HepG2 (cell line): Measurements from ENCODE around the gene CCL23. TPM values are rescaled to one million over a fixed set of nuclear protein-coding genes. Genes with fewer than 3 reads are reported as not detected.
A peak's percentile ranks its signal among the peaks of the same experiment; 100 is the strongest.

Experiments used
- AGO1 ChIP-seq: fragments of 200-400 bp; formaldehyde crosslinking; IDR thresholded peaks from 2 replicates; pipeline ENCODE4 v1.6.1; 2017; ENCODE audit warnings: mild to moderate bottlenecking, low read depth, low read length, moderate library complexity; ENCODE audit not compliant: poor library complexity, severe bottlenecking
- ARID3A ChIP-seq: IDR thresholded peaks from 2 replicates; pipeline ENCODE4 v1.6.1; 2012; ENCODE audit warnings: low read depth, low read length, improper control_type of control experiment
- BCL6 ChIP-seq: IDR thresholded peaks from 2 replicates; pipeline ENCODE4 v1.6.1; 2016; ENCODE audit warnings: missing genetic modification reagents, missing compliant biosample characterization
- DZIP1 ChIP-seq: sonication (generic); formaldehyde crosslinking; IDR thresholded peaks from 2 replicates; pipeline ENCODE4 v1.5.0; 2020; ENCODE audit warnings: mild to moderate bottlenecking, missing genetic modification reagents
- E2F1 ChIP-seq: sonication (generic); formaldehyde crosslinking; IDR thresholded peaks from 2 replicates; pipeline ENCODE4 v1.5.0; 2020; ENCODE audit warnings: missing genetic modification reagents
- FOXA3 ChIP-seq: IDR thresholded peaks from 2 replicates; pipeline ENCODE4 v1.6.1; 2016; ENCODE audit warnings: missing genetic modification reagents, missing compliant biosample characterization
- GPN1 ChIP-seq: sonication (generic); formaldehyde crosslinking; IDR thresholded peaks from 2 replicates; pipeline ENCODE4 v1.5.1; 2020; ENCODE audit warnings: missing genetic modification reagents, borderline replicate concordance
- JUN ChIP-seq: sonication (generic); formaldehyde crosslinking; IDR thresholded peaks from 2 replicates; pipeline ENCODE4 v1.4.0; 2020; ENCODE audit warnings: mild to moderate bottlenecking, missing genetic modification reagents
- MEIS1 ChIP-seq: sonication (generic); formaldehyde crosslinking; IDR thresholded peaks from 2 replicates; pipeline ENCODE4 v1.9.0; 2021; ENCODE audit warnings: mild to moderate bottlenecking, missing genetic modification reagents, moderate library complexity, borderline replicate concordance
- MNT ChIP-seq: fragments of 450-650 bp; IDR thresholded peaks from 2 replicates; pipeline ENCODE4 v1.6.1; 2016
- SRSF1 ChIP-seq: fragments of 200-400 bp; formaldehyde crosslinking; optimal IDR thresholded peaks from 2 replicates; pipeline ENCODE3; 2017; ENCODE audit warnings: mild to moderate bottlenecking, low read depth, low read length, moderate library complexity
- ZBTB37 ChIP-seq: sonication (generic); formaldehyde crosslinking; IDR thresholded peaks from 2 replicates; pipeline ENCODE4 v1.4.0; 2020; ENCODE audit warnings: mild to moderate bottlenecking, missing genetic modification reagents
- ZNF276 ChIP-seq: sonication (generic); formaldehyde crosslinking; IDR thresholded peaks from 2 replicates; pipeline ENCODE4 v1.4.0; 2020; ENCODE audit warnings: mild to moderate bottlenecking, low read depth, missing genetic modification reagents
- ZNF33B ChIP-seq: sonication (generic); formaldehyde crosslinking; IDR thresholded peaks from 2 replicates; pipeline ENCODE4 v1.5.1; 2020; ENCODE audit warnings: mild to moderate bottlenecking, missing genetic modification reagents
- ZNF431 ChIP-seq: sonication (generic); formaldehyde crosslinking; IDR thresholded peaks from 2 replicates; pipeline ENCODE4 v1.9.0; 2022; ENCODE audit warnings: missing genetic modification reagents, low read depth, mild to moderate bottlenecking, borderline replicate concordance
- ZNF546 ChIP-seq: sonication (generic); formaldehyde crosslinking; conservative IDR thresholded peaks from 2 replicates; pipeline ENCODE4 v1.8.1; 2023; ENCODE audit warnings: mild to moderate bottlenecking, missing genetic modification reagents
- ZNF790 ChIP-seq: sonication (generic); formaldehyde crosslinking; IDR thresholded peaks from 2 replicates; pipeline ENCODE4 v1.8.0; 2022; ENCODE audit warnings: missing genetic modification reagents, mild to moderate bottlenecking, borderline replicate concordance
- ZNF879 ChIP-seq: sonication (generic); formaldehyde crosslinking; IDR thresholded peaks from 2 replicates; pipeline ENCODE4 v1.8.1; 2023; ENCODE audit warnings: missing genetic modification reagents
- ZSCAN9 ChIP-seq: IDR thresholded peaks from 2 replicates; pipeline ENCODE4 v1.6.1; 2016; ENCODE audit warnings: borderline replicate concordance
- polyA plus RNA-seq, 8 experiments: library from polyadenylated mRNA; depleted of rRNA in 3 of 8; stranded (reverse) in 7 of 8; unstranded in 1 of 8; fragments of >200 nt; fragmentation: Illumina TruSeq in 4 of 8; extraction: Trizol in 4 of 8; gene quantifications; 2 replicates each; pipeline versions ENCODE4 v1.2.1 to v1.2.3, GENCODE V29; 2011 to 2016; ENCODE audit warnings: low read depth in 4 of 8, missing spikeins in 1 of 8, mixed read lengths in 1 of 8; ENCODE audit not compliant: insufficient read depth in 1 of 8
- total RNA-seq, 5 experiments: library from RNA; depleted of rRNA; stranded (reverse); fragments of >200 nt; fragmentation: Illumina TruSeq; extraction: Trizol; gene quantifications; 2 replicates each; pipeline ENCODE4 v1.2.3, GENCODE V29; 2016; ENCODE audit warnings: low read depth in 1 of 5

The CCL23 gene
- total and polyA plus RNA-seq, 2 of the 13 experiments (the other 11 are each of a cell fraction or from before 2014, with no cell fraction given), result not detected

GRCh38 chr17:36008998-36009665 is 8.6 kb downstream of the CCL23 start (continued):
- peak; percentile 47; the same call in 1 of the 2 replicates for TF ChIP-seq ZBTB37
- no peak for TF ChIP-seq JUN (CRISPR knock-in tag)
- no peak for TF ChIP-seq MEIS1 (CRISPR knock-in tag)
- TF ChIP-seq SRSF1, result no peak
- no peak for TF ChIP-seq ZNF546 (CRISPR knock-in tag)
- TF ChIP-seq BCL6, result no peak
- no peak for TF ChIP-seq ZNF879 (CRISPR knock-in tag)
- TF ChIP-seq ZNF790 (CRISPR knock-in tag), result no peak
- no peak for TF ChIP-seq ZNF33B (CRISPR knock-in tag)
- no peak for TF ChIP-seq ZNF431 (CRISPR knock-in tag)
- no peak for TF ChIP-seq ZNF276 (CRISPR knock-in tag)
- no peak for TF ChIP-seq E2F1 (CRISPR knock-in tag)
- TF ChIP-seq ARID3A, result no peak
- no peak for TF ChIP-seq GPN1
- no peak for TF ChIP-seq DZIP1 (CRISPR knock-in tag)
- no peak for TF ChIP-seq ZSCAN9 (CRISPR knock-in tag)
- no peak for TF ChIP-seq AGO1
- no peak for TF ChIP-seq MNT
- TF ChIP-seq FOXA3, result no peak; the same call in 1 of the 2 replicates
